AG04450 (cell line): Measurements from ENCODE around the gene PTPN4. TPM values are rescaled to one million over a fixed set of nuclear protein-coding genes. Genes with fewer than 3 reads are reported as not detected.

ENCODE experiments used
- CTCF ChIA-PET: fragments of 300-600, 350-600 bp; formaldehyde crosslinking; extraction: SDS; loops from one replicate; lab custom pipeline; 2022; ENCODE audit warnings: antibody characterized with exemption, inconsistent platforms; lab: Charles Lee
- POLR2A ChIA-PET: fragments of 350-600 bp; formaldehyde crosslinking; extraction: SDS; loops from one replicate; lab custom pipeline; 2021; ENCODE audit warnings: antibody characterized with exemption, inconsistent platforms; lab: Yijun Ruan, JAX
- DNase-seq: peaks from one replicate; pipeline ENCODE4 v3.0.0-alpha.2; 2011; ENCODE audit warnings: low read depth, low spot score
- H3K27ac ChIP-seq: one replicate; pipeline ENCODE4 v1.5.1; 2012; ENCODE audit warnings: low read depth, low read length, control low read depth
- H3K27me3 ChIP-seq: one replicate; pipeline ENCODE4 v1.6.0; 2012; ENCODE audit warnings: low read length; ENCODE audit not compliant: control insufficient read depth, insufficient read depth
- H3K4me3 ChIP-seq: 2 replicates; pipeline ENCODE4 v1.5.1; 2011; ENCODE audit warnings: mild to moderate bottlenecking, low read depth, low read length, control low read depth
- H3K9me3 ChIP-seq: 2 replicates; pipeline ENCODE4 v1.5.1; 2012; ENCODE audit warnings: low read length; ENCODE audit not compliant: control insufficient read depth, insufficient read depth
- CTCF ChIP-seq: IDR thresholded peaks from 2 replicates; pipeline ENCODE4 v1.5.1; 2011; ENCODE audit warnings: low read depth, low read length, control low read depth, inconsistent platforms
- polyA plus RNA-seq: library from polyadenylated mRNA; depleted of rRNA; stranded (reverse); fragments of >200 nt; gene quantifications from 2 replicates; pipeline ENCODE4 v1.2.3, GENCODE V29; 2011

PTPN4 gene
- polyA plus RNA-seq, 1 experiment: 19.6 TPM

GRCh38 chr2:119849838-119850565 is 90.3 kb downstream of the PTPN4 start:
- POLR2A ChIA-PET: no interaction called here
- no peak overlapping the region for H3K4me3 ChIP-seq
- H3K27ac ChIP-seq: no peak overlapping the region
- H3K9me3 ChIP-seq: peaks cover 11% of the 10 kb centered on the region; the same call in 1 of the 2 replicates
- TF ChIP-seq CTCF: no peak
- no peak for DNase-seq
- H3K27me3 ChIP-seq: no peaks in the 10 kb centered on the region
- CTCF ChIA-PET: interaction anchor here (0.5 kb wide), 1 partner anchor 12 kb away, joined by 3 read pairs; no protein-coding TSS in a partner anchor

- H3K27me3 ChIP-seq: no peaks in the 10 kb centered on the region
- no peak overlapping the region for H3K27ac ChIP-seq
- ChIA-PET POLR2A (no interaction called here), CTCF (no interaction called here)
- peaks cover 11% of the 10 kb centered on the region; the same call in 1 of the 2 replicates for H3K9me3 ChIP-seq
- no peak overlapping the region for H3K4me3 ChIP-seq
- no peak for DNase-seq
- TF ChIP-seq CTCF: no peak
Measured at GRCh38 chr2:119852214-119852613, 92.5 kb downstream of the PTPN4 start.

- no peak for DNase-seq
- Histone ChIP-seq H3K27me3 (no peaks in the 10 kb centered on the region), H3K27ac (no peak overlapping the region), H3K4me3 (no peak overlapping the region), H3K9me3 (peaks cover 11% of the 10 kb centered on the region; the same call in 1 of the 2 replicates)
- POLR2A ChIA-PET: no interaction called here
- TF ChIP-seq CTCF: no peak
- CTCF ChIA-PET: interaction anchor here (0.5 kb wide), 1 partner anchor 174 kb away, joined by 3 read pairs; no protein-coding TSS in a partner anchor
Measured at GRCh38 chr2:119853777-119854399, 94.2 kb downstream of the PTPN4 start.

- ChIA-PET POLR2A (no interaction called here), CTCF (interaction anchor here (0.6 kb wide), 1 partner anchor 34 kb away, joined by 7 read pairs; no protein-coding TSS in a partner anchor)
- no peak for DNase-seq
- no peak for TF ChIP-seq CTCF
- no peak overlapping the region for H3K4me3 ChIP-seq
- no peaks in the 10 kb centered on the region for H3K27me3 ChIP-seq
- peaks cover 7% of the 10 kb centered on the region; the same call in 1 of the 2 replicates for H3K9me3 ChIP-seq
- H3K27ac ChIP-seq: no peak overlapping the region
Measured at GRCh38 chr2:119856469-119856901, 96.8 kb downstream of the PTPN4 start.

GRCh38 chr2:119857742-119858141 is 98.0 kb downstream of the PTPN4 start:
- Histone ChIP-seq H3K27me3 (no peaks in the 10 kb centered on the region), H3K9me3 (no peaks in the 10 kb centered on the region), H3K27ac (no peak overlapping the region), H3K4me3 (no peak overlapping the region)
- ChIA-PET CTCF (no interaction called here), POLR2A (no interaction called here)
- TF ChIP-seq CTCF: no peak
- DNase-seq: no peak
